ENCODE data around the gene MORC2.

Gene MORC2

DNA sequence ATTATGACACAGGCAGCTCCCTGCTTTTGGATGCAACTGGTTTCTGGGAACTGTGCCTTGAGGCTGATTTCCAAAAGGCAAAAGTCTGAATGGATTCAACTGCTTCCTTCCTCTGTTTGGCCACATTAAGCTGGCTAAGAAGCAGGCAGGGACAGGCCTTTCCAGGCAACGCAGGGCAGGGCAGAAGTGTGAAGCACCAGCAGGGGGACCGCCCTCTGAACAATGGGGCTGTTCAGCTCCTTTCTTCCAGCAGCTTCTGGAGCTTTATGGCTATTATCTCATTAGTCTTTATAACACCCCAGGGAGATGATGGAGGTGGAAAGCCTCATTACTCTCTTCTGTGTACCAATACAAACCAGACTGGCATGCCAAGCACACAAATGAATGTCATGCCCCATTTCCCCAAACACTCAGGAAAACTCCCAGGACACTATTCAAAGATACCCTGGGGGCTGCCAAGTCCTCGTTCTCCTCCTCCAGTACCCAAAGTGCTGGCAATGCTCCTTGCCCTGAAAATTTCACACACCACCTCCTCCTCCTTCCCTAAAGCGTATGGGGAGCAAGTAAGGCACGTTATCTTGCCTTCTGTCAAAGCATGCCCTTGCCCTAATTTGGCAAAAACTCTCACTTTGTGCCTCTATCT lies 21.3 kb downstream of the MORC2 start:
- Histone ChIP-seq H3K36me3 (ENCODE audit: control insufficient read depth, insufficient read depth, low read length) (peaks cover 38% of the 10 kb centered on the region), H3K4me1 (ENCODE audit: control insufficient read depth, insufficient read depth, low read length) (no peaks in the 10 kb centered on the region), H3K9ac (ENCODE audit: low read length) (no peak overlapping the region), H3K27me3 (ENCODE audit: control insufficient read depth, insufficient read depth, low read length) (no peaks in the 10 kb centered on the region), H3K4me3 (ENCODE audit: low read length) (no peak overlapping the region), H3K27ac (ENCODE audit: low read depth, low read length) (no peak overlapping the region)

DNA sequence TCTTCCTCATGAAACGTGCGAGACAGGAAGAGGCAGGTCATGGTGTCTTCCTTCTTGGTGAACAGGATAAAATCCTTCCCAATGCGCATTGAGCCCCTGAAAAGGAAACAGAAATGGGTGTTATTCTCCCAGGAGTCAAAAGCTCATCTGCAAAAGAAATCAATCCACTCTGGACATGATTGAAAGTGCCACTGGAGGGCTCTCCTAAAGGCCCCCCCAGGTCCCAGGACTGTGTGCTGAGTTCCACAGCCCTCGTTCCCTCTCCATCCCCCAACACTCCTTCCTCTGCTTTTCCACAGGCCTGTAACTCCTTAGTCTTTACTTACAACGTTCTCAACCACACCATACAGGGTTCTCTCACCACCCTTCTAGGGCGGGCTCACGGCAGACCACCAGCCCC lies 22.2 kb downstream of the MORC2 start:
- peaks cover 46% of the 10 kb centered on the region for H3K36me3 ChIP-seq (ENCODE audit: control insufficient read depth, insufficient read depth, low read length)
- no peak overlapping the region for H3K9ac ChIP-seq (ENCODE audit: low read length)
- H3K4me1 ChIP-seq (ENCODE audit: control insufficient read depth, insufficient read depth, low read length), result no peaks in the 10 kb centered on the region
- no peak overlapping the region for H3K27ac ChIP-seq (ENCODE audit: low read depth, low read length)
- no peak overlapping the region for H3K4me3 ChIP-seq (ENCODE audit: low read length)
- no peaks in the 10 kb centered on the region for H3K27me3 ChIP-seq (ENCODE audit: control insufficient read depth, insufficient read depth, low read length)

DNA sequence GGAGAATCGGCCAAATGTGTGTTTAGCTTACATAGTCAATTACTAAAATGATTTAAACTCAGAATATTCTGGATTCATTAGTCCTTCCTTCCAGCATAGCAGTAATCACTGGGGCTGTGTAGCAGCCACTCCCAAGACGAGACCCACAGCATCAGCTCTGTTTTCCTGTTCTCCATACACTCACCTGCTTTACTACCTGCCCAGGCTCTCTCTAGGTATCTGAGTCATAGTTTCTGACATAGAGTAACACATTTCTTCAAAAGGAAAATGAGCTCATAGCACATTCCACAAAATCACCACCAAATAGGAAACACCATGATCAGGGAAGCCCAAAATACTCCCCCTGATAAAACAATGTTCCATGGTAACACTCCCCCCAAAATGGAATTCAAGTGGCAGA lies 22.9 kb downstream of the MORC2 start:
- no peak overlapping the region for H3K27ac ChIP-seq (ENCODE audit: low read depth, low read length)
- peaks cover 46% of the 10 kb centered on the region for H3K36me3 ChIP-seq (ENCODE audit: control insufficient read depth, insufficient read depth, low read length)
- no peaks in the 10 kb centered on the region for H3K27me3 ChIP-seq (ENCODE audit: control insufficient read depth, insufficient read depth, low read length)
- no peak overlapping the region for H3K9ac ChIP-seq (ENCODE audit: low read length)
- H3K4me1 ChIP-seq (ENCODE audit: control insufficient read depth, insufficient read depth, low read length), result no peaks in the 10 kb centered on the region
- no peak overlapping the region for H3K4me3 ChIP-seq (ENCODE audit: low read length)

DNA sequence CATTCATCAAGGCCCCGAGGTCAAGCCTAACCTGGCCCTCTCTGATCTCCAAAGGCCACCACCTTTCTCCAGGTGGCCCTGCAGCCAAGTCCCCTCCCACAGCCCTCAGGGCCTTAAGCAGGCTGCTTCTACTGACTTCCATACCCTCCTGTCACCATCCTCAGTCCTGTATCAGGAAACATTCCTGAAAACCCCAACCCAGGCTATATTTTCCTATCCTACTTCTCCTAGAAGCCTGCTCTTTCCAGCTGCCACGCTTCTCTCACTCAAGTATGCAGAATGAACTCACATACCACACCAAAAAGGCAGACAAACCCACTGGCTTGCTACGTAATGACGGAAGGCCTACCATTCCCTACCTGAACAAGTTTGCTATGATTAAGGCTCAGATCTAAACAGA lies 23.6 kb downstream of the MORC2 start:
- H3K27me3 ChIP-seq (ENCODE audit: control insufficient read depth, insufficient read depth, low read length), result no peaks in the 10 kb centered on the region

DNA sequence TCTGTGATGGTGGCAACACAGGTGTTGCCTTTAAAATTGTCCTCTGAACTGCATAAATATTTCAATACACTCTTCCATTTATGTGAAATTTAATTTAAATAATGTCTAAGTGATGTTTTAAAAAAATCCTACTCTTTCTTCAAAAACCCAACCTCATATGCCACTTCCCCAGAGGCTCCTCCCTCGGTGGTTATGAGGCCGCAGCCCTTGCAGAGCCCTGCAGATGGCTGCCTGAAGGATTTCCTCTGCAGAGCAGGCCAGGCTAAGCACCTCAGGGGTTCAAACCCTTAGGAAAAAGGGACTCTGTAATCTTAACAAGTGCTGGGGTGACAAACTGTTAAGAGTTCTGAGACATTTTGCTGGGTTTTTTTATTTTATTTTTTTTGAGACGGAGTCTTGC lies 25.2 kb downstream of the MORC2 start:
- Histone ChIP-seq H3K4me1 (ENCODE audit: control insufficient read depth, insufficient read depth, low read length) (no peaks in the 10 kb centered on the region), H3K9ac (ENCODE audit: low read length) (no peak overlapping the region), H3K27me3 (ENCODE audit: control insufficient read depth, insufficient read depth, low read length) (no peaks in the 10 kb centered on the region), H3K36me3 (ENCODE audit: control insufficient read depth, insufficient read depth, low read length) (peaks cover 49% of the 10 kb centered on the region), H3K4me3 (ENCODE audit: low read length) (no peak overlapping the region), H3K27ac (ENCODE audit: low read depth, low read length) (no peak overlapping the region)

More for the DNA sequence above, 23.6 kb downstream of the MORC2 start:
- H3K27ac ChIP-seq (ENCODE audit: low read depth, low read length), result no peak overlapping the region
- no peak overlapping the region for H3K9ac ChIP-seq (ENCODE audit: low read length)
- H3K36me3 ChIP-seq (ENCODE audit: control insufficient read depth, insufficient read depth, low read length), result peaks cover 53% of the 10 kb centered on the region
- H3K4me3 ChIP-seq (ENCODE audit: low read length), result no peak overlapping the region
- no peaks in the 10 kb centered on the region for H3K4me1 ChIP-seq (ENCODE audit: control insufficient read depth, insufficient read depth, low read length)

DNA sequence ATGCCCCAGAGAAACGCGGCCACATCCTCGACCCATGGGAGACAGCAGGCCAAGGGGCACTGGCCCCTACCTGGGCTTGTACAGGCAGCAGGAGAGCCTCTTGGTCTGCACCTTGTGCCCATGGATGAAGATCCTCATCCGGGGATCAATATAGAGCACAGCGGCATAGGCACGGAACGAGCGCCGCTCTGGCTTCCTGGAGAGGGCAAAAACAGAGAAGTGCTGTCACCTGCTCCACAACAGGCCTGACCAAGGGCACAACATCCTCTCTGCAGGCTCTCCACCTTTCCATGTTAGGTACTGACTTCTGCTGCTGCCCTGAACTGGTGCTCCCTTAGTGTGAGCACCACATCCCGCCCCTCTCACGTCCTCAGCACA lies 27.2 kb downstream of the MORC2 start:
- Histone ChIP-seq H3K4me3 (ENCODE audit: low read length) (no peak overlapping the region), H3K27ac (ENCODE audit: low read depth, low read length) (no peak overlapping the region), H3K9ac (ENCODE audit: low read length) (no peak overlapping the region), H3K36me3 (ENCODE audit: control insufficient read depth, insufficient read depth, low read length) (peaks cover 65% of the 10 kb centered on the region), H3K27me3 (ENCODE audit: control insufficient read depth, insufficient read depth, low read length) (no peaks in the 10 kb centered on the region), H3K4me1 (ENCODE audit: control insufficient read depth, insufficient read depth, low read length) (no peaks in the 10 kb centered on the region)

DNA sequence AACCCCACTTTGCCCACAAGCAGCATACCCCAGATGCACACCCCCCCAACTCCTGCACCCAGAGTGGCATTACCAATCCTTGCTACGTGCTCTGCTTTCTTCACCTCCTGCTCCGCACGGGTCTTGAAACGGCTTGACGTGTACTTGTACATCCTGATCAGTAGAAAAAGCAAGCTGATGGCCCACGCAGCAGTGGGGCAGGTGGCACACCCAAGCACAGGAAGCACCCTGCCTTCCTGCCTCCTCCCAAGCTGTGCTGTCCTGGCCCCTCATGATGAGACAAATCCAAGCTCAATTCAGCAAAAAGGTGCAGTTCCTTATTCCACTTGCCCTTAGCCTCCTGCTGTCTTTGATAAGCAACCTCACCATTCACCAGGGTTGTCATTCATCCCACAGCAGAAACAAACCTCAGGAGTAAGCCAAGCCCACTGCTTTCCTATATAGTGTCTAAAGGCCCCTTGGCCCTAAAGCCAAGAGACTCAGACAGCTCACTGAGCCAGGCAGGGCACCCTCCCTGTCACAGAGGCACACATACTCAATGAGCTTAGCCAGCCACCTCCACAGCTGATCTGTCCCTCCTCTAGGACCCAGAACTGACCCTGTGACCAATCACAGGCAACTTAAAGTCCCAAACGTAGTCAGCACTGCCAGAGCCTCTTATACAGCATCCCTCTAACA lies 27.8 kb downstream of the MORC2 start:
- Histone ChIP-seq H3K27ac (ENCODE audit: low read depth, low read length) (no peak overlapping the region), H3K27me3 (ENCODE audit: control insufficient read depth, insufficient read depth, low read length) (no peaks in the 10 kb centered on the region), H3K4me3 (ENCODE audit: low read length) (no peak overlapping the region), H3K9ac (ENCODE audit: low read length) (no peak overlapping the region), H3K36me3 (ENCODE audit: control insufficient read depth, insufficient read depth, low read length) (peaks cover 66% of the 10 kb centered on the region), H3K4me1 (ENCODE audit: control insufficient read depth, insufficient read depth, low read length) (no peaks in the 10 kb centered on the region)

DNA sequence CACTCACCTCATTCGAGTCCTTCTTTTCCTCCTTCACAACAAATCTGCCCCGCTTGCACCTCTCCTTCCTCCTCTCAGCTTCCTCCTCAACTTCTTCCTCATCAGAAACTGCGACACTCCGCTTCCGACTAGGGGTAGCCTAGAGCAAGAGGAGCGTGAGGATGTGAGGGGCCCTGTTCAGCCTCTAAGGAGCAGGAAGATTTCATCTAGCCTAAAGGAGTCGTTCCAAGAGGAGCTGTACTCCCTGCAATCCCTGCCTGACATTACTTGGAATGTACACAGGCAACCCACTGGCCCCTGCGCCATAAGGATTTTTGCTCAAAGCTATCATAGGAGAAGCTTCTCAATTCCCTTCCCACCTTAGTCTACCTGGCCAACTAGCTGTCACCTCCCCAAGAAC lies 34.5 kb downstream of the MORC2 start:
- Histone ChIP-seq H3K27me3 (ENCODE audit: control insufficient read depth, insufficient read depth, low read length) (no peaks in the 10 kb centered on the region), H3K9ac (ENCODE audit: low read length) (no peak overlapping the region), H3K4me1 (ENCODE audit: control insufficient read depth, insufficient read depth, low read length) (no peaks in the 10 kb centered on the region), H3K4me3 (ENCODE audit: low read length) (no peak overlapping the region), H3K27ac (ENCODE audit: low read depth, low read length) (no peak overlapping the region), H3K36me3 (ENCODE audit: control insufficient read depth, insufficient read depth, low read length) (peaks cover 69% of the 10 kb centered on the region)

DNA sequence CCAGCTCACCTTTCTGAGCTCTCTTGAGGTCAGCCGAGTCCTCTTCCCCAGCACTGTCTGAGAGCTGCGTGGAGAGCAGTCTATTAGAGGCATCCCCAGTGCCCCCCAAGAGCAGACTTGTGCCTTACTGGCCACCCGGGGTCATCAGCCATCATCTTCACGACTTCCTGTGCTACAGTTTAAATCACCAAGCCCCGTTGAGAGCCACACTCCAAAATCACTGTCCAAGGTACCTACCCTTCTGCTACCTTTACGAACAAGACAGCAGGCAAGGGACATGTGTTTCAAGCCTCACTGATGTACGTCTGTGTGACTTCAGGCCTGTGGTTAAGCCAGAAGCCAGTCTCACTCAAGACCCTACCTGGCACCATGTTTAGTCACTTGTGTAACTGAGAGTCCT lies 35.1 kb downstream of the MORC2 start:
- peaks cover 71% of the 10 kb centered on the region for H3K36me3 ChIP-seq (ENCODE audit: control insufficient read depth, insufficient read depth, low read length)

DNA sequence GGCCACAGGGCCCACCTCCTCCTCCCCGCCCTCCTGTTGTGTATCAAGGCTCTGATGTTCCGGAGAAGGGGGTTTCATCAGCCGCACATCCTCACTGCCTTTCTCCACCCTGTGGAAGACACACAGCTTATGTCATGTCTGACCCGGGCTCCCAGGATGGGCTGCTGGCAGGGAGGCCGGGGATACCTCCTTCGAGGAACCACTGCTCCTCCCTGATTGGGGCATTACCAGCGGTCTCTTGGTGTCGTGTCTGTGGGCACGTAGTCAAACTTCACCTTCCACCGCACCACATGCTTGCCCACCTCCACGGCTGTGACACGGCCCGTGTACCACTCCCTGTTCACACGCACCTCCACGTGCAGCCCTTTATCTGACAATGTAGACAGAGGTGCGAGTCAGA lies 35.9 kb downstream of the MORC2 start:
- Histone ChIP-seq H3K4me3 (ENCODE audit: low read length) (no peak overlapping the region), H3K9ac (ENCODE audit: low read length) (no peak overlapping the region), H3K36me3 (ENCODE audit: control insufficient read depth, insufficient read depth, low read length) (peaks cover 76% of the 10 kb centered on the region), H3K27me3 (ENCODE audit: control insufficient read depth, insufficient read depth, low read length) (no peaks in the 10 kb centered on the region), H3K4me1 (ENCODE audit: control insufficient read depth, insufficient read depth, low read length) (no peaks in the 10 kb centered on the region), H3K27ac (ENCODE audit: low read depth, low read length) (no peak overlapping the region)

More for the DNA sequence above, 35.1 kb downstream of the MORC2 start:
- Histone ChIP-seq H3K27ac (ENCODE audit: low read depth, low read length) (no peak overlapping the region), H3K4me1 (ENCODE audit: control insufficient read depth, insufficient read depth, low read length) (no peaks in the 10 kb centered on the region), H3K9ac (ENCODE audit: low read length) (no peak overlapping the region), H3K27me3 (ENCODE audit: control insufficient read depth, insufficient read depth, low read length) (no peaks in the 10 kb centered on the region), H3K4me3 (ENCODE audit: low read length) (no peak overlapping the region)

DNA sequence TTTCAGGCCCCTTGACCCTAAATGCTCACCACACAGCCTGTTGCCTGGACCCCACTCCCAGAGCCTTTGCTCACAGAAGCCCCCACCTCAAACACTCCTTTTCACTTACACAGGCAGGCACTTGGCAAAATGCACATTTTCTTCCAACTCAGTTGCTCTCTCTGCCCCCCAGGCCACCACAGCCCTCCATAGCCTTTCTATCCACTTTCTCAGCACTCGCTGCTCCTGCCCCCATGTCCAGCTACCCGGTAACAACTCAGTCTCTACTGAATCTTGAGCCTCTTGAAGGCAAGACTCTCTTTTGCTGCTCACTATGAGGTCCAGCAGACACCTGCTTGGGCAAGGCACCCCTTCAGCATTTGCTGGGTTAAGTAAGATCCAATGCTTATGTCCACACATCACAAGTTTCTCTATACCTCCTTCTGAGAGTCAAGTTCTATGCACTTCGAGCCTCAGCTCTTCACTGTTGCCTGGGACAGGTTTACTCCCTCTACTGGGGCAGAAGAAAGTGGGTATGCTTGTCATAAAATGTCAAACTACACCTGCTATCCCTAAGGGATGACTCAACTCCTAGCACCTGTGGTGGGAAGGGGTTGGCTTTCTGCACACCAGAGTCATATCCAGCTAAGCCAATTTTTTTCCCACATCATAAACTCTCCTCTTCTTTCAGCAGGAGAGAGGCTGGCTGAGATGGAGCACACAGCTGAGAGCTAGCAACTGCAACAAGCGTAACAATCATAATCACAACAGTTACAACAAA lies 36.9 kb downstream of the MORC2 start:
- H3K9ac ChIP-seq (ENCODE audit: low read length), result no peak overlapping the region
- H3K27ac ChIP-seq (ENCODE audit: low read depth, low read length), result no peak overlapping the region
- H3K4me3 ChIP-seq (ENCODE audit: low read length), result no peak overlapping the region
- H3K4me1 ChIP-seq (ENCODE audit: control insufficient read depth, insufficient read depth, low read length), result no peaks in the 10 kb centered on the region
- H3K36me3 ChIP-seq (ENCODE audit: control insufficient read depth, insufficient read depth, low read length), result peaks cover 72% of the 10 kb centered on the region
- H3K27me3 ChIP-seq (ENCODE audit: control insufficient read depth, insufficient read depth, low read length), result no peaks in the 10 kb centered on the region

DNA sequence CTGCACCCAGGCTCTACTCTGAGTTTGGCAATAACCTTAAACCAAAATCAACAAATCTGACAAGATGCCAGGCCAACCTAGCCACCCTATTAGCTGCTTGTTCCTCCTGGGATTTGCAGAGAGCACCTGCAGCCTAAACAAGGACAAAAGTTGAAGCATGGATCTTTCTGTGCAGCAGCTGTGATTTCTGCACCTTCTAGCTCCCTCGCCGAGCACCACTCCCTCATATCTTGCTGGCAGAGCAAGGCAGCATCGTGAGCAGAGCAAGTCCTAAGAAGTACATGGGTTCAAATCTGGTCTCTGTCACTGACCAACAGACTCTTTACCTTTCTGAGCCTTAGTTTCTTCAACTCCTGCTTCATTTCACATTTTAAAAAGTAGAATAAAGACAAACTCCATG lies 38.3 kb downstream of the MORC2 start:
- Histone ChIP-seq H3K4me1 (ENCODE audit: control insufficient read depth, insufficient read depth, low read length) (no peaks in the 10 kb centered on the region), H3K27me3 (ENCODE audit: control insufficient read depth, insufficient read depth, low read length) (no peaks in the 10 kb centered on the region), H3K9ac (ENCODE audit: low read length) (no peak overlapping the region), H3K27ac (ENCODE audit: low read depth, low read length) (no peak overlapping the region), H3K4me3 (ENCODE audit: low read length) (no peak overlapping the region), H3K36me3 (ENCODE audit: control insufficient read depth, insufficient read depth, low read length) (peaks cover 68% of the 10 kb centered on the region)

Measured in rectal smooth muscle tissue (tissue), 1 donor.